Pulmonary artery endothelial cell (primary cell): Measurements from ENCODE around the gene F12. TPM values are rescaled to one million over a fixed set of nuclear protein-coding genes. Genes with fewer than 3 reads are reported as not detected.
"Not testable (repeated sequence)": the region's sequence is repeated elsewhere in the genome, so short reads cannot be mapped to it uniquely, and the experiment has no call there.

Experiments
- DNase-seq: peaks from one replicate; pipeline ENCODE4 v3.0.0-alpha.2; 2011; ENCODE audit warnings: low read depth, low spot score
- total RNA-seq: library from RNA; depleted of rRNA; stranded (reverse); fragments of >200 nt; gene quantifications from 2 replicates; pipeline ENCODE4 v1.2.3, GENCODE V29; 2014

F12 gene
- total RNA-seq, 1 donor from 2014 or later: 1.5 TPM

DNA sequence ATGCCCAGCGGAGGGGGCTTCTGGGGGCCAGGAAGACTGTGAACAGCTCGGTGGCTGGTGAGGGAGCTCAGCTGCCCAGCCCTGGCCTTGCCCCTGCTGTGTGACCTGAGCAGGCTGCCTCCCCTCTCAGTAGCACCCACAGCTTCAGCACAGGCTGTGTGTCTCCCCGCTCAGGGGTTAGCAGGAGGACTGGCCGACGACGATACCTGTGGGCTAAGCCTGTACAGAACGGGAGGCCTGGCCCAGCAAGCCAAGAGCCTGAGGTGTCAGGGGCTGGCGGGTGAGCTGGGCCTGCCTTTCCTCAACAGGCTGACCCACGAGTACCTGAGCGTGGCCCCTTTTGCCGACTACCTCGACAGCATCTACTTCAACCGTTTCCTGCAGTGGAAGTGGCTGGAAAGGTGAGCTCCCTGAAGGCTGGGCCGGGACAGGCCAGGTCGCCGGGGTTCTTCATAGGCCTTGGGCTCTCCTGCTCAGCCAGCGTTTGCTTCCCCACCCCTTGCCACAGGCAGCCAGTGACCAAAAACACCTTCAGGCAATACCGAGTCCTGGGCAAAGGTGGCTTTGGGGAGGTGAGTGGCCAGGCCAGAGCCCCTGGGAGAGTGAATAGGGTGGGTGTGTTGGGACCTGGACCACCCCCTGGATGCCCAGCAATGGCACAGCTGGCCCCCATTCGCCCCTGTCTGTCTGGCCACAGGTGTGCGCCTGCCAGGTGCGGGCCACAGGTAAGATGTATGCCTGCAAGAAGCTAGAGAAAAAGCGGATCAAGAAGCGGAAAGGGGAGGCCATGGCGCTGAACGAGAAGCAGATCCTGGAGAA, 23.7 kb upstream of the F12 start:
- DNase-seq: no peak

DNA sequence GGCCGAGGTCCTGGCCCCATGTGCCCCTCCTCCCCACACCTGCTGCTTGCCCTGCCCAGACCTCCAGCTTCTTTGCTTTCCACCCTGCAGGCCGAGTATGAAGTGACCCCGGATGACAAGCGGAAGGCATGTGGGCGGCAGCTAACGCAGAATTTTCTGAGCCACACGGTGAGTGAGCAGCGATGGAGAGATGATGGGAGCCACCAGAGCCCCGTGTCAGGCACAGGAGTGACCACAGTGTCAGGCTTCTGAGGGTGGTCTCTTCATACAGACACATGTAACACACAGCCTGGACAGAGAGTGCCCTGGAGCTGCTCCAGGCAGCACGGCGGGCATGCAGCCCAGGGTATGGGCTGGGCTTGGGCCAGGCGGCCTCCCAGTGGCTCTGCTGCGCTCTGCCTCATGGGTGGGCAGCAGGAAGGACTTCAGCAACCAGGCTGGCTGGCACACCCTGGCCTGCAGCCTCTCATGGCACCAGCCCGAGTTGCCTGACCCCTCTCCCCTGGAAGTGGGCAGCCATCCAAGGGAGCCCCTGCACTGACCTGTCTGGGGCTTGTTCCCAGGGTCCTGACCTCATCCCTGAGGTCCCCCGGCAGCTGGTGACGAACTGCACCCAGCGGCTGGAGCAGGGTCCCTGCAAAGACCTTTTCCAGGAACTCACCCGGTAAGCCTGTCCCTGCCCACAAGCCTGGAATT, 22.9 kb upstream of the F12 start:
- DNase-seq: no peak

DNA sequence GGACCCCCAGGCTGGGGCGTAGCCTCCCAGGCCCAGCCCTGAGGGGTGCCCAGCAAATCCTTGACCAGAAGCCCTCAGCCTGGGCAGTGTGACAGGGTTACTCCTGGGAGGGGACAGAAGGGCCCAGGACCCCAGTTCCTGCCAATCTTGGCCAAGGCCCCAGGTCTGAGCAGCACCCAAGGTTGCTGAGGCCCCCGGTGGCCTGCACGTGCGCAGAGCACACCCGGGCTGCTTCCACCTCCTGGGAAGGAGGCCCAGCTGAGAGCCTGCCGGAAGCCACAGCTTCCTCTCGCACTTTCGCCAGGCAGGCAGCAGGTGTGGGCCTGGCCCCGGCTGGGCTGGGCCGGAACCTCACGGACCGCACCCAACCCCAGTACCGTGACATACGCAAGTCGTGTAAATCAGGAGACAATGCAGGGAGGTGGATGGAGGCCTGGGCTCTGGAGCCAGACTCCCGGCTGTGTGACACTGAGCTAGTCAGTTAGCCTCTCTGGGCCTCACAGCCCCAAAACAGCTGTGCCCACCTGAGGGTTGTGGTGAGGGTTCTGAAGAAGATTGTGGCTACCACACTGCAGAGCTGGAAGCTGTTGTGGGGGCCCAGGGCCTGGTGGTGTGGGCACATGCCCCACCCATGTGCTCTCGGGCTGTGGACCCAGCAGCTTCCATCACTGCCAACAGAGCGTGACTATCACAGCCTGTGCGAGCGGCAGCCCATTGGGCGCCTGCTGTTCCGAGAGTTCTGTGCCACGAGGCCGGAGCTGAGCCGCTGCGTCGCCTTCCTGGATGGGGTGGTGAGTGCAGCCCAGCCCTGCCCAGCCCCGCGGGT, 22.2 kb upstream of the F12 start:
- DNase-seq: no peak

DNA sequence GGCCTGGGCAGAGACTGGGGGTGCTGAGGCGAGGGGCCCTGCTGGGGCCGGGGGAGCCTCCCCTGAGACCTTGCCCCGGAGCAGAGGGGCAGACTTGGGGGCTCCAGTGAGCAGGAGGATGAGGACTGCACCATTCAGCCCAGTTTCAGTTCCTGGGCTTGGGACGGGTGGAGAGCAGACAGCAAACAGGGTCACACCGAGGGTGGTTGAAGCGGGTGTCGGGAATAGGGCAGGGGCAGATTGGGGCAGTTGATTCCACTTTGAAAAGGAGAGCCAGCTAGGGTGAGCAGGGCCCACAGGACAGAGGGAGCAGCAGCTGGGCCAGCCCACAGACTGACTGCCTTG, 21.6 kb upstream of the F12 start:
- DNase-seq: no peak

DNA sequence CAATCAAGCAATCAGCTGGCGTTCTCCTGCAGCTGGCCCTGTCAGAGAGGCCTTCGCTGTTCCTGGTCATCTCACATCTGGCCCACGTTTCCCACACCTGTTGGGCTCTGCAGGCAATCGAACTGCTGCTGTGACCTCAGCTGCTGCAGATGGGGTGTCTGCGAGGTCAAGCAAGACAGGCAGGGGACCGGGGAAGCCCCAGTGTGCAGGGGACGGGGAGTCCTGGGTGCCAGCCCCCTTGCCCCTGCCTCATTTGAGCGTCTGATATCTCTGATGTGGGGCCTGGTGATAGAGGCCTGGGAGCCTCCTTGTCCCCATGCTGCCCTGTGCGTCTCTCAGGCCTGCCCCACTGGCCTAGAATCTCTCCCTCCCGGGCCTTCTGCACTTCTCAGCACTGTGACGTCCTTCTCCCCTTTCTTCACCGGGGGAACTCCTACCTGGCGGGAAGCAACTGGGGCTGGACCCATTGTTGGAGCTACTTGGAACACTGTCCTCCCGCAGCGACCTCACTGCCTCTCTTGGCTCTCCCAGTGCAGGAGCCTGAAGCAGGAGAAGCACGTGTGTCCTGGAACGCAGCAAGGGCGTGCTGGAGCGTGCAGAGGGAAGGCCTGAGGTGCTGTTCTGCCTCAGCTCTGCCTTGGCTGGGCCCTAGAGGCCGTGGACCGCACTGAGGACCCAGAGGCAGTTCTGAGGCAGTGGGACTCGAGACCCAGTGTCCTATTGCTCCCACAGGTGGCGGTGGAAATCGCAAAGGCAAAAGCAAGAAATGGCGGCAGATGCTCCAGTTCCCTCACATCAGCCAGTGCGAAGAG, 21.0 kb upstream of the F12 start:
- DNase-seq: no peak

DNA sequence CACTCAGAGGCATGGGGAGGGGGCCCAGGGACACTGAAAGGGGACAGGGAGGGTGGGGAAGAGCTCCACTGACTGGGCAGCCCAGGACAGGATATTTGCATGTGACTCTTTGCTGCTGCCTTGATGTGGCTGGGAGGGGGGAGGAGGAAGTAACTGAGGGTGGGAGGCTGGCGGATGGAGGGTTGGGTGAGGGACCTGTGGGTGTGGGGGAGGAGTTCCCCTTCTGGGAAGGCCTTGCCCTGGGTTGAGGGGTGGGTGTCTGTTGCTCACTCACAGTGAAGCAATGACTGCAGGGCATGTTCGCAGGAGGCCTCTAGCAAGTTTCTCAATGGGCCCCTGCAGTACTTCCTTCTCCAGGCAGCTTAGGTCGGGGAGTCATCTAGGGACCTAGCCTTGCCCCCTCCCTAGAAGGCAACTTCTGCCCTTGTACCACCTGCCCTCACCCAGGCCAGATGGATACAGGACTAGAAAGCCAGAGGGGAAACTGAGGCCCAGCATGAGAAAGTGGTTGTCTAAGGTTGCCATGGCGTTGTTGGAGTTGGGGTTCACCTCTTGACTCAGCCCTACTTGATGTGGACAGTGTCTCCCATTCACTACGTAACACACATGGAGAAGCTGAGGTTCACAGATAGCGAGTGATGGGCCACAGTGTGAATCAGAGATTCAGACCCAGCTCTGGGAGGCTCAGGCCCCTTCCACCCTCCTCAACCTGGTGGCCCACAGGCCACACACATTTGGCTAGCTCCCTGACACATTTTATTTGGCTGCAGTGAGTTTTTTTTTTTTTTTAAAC, 20.1 kb upstream of the F12 start:
- no peak for DNase-seq

DNA sequence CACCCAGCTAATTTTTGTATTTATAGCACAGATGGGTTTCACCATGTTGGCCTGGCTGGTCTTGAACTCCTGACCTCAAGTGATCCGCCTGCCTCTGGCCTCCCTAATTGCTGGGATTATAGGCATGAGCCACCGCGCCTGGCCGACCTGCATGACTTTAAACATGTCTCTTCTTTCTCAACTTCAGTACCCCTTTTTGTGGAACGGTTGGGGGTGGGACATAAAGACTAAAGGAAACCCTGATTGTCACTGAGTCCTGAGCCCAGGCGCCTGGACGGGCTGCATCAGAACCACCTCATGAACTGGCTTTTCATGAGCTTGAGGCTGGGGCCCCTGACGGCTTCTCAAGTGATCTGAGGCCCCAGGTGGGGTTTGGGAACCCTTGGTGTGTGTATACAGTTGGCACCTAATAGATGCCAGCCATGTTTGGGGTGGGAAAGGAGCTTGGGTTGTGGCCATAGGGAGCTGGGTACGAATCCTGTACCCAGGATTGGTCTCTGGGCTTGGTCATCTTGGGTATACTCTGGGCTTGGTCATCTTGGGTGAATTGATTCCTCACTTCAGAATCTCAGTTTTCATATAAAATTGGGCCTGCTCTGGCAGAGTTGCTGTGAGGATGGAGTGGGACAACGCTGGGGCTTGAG, 19.3 kb upstream of the F12 start:
- no peak for DNase-seq

DNA sequence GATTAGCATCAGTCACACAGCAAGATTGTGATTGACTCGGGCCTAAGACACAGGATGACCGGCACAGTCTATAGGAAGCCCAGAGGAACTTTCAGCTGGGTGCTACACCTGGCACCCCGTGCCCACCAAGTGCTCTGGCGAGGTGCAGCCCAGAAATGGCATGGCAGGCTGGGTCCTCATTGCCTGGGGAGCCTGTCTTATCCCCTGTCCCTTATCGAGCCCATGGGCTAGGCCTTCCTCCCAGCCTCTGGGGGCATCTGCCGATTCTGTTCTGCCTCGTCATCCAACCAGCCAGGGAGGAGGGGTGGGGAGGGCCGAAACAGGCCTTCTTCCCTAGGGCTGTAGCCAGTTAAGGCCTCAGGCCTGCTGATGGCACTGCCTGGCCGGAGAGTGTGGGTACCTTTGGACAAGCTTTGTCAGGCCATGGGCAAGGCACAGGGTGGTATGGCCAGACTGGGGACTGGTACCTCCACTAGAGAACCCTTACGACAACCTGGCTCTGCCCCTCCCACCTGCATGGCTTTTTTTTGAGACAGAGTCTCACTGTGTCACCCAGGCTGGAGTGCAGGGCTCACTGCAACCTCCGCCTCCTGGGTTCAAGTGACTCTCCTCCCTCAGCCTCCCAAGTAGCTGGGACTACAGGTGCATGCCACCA, 18.7 kb upstream of the F12 start:
- DNase-seq: no peak

DNA sequence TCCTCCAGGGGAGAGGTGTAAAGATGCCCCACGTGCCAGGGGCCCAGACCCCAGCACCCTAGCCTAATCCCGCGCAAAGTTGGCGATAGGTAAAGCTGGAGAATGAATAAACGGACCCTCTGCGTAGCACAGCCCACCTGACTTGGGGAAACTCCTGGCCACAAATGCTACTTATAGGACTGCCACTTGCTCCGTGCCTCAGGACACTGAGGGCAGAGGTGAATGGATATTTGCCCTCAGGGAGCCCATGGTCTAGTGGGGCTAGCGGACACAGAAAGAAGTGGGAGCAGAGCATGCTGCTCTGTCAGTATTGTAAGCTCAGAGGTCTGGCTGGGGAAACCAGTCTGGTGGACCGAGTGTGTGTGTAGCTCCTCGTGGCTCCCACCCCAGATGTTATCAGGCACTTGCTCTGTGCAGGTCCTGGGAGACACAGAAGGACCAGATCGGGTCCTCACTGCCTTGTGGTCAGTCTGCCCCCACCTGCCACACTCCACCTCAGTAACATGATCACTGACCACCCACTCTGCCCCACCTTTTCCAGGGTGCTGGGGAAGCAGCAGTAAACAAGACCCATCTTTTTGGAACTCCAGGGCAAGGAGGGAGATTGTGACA, 18.0 kb upstream of the F12 start:
- DNase-seq: no peak

DNA sequence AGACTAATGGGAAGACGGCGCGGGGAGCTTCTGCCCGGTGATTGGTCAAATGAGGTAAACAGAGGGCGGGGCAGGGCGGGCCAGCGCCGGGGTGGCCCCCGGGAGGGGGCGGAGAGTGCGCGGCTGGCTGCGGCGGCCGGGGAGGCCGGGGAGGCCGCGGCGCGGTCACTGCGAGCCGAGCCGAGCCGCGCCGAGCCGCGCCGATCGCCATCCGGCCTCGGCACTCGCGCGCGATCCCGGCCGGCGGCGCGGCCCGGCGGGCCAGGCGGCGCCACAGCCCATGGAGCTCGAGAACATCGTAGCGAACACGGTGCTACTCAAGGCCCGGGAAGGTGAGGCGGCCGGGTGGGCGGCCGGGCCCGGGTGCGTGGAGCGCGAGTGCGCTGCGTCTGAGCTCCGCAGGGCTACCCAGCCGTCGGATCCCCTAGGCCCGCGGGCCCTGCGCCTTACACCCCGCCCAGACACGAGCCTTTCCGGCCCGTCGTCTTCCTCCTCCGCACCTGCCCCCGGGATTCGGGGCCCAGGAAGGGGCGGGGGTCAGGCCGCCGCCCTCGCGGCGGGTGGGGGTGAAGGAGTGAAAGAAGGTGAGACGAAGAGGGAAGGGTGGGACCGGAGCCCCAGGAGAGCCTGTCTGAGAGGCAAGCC, 17.3 kb upstream of the F12 start, which contains the start of gene GRK6:
Gene GRK6 (plus strand): TSS at position 111 of the 645 bp plus-strand sequence. CDS start 170 bp downstream, at position 281.
- no peak for DNase-seq

DNA sequence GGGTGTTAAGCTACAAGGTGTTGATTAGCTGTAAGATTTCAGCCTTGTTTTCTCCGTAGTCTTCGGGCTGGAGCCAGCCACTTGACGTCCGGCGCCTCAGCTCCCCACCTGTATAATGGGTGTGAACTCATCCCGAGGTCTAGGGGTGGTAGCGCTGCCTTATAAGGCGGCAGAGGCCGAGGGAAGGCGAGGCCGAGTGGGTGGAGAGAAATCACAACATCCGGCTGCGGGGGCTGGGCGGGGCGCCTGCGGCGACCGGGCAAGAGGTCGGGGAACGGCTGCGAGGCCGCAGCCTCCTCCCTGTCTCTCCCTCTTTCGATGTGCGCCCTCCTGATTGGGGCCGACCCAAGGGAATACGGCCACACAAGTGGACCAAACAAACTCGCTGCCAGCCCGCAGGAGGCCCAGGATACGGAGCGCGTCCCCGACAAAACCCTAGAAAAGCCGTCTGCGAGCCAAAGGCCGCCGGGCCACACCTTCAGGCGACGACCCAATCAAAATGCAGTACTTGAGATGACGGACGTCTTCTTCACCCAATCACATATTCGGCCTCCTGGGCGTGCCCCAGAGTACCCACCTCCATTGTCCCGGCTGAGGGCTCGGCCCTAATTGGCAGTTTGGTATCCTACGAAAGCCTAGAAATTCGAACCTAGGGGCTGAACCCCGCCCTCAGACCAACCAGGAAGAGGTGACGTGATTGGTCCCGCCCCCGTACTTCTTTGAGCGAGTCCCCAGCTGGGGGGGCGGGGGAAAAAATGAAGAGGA, 16.6 kb upstream of the F12 start:
- peak; percentile 100 for DNase-seq

DNA sequence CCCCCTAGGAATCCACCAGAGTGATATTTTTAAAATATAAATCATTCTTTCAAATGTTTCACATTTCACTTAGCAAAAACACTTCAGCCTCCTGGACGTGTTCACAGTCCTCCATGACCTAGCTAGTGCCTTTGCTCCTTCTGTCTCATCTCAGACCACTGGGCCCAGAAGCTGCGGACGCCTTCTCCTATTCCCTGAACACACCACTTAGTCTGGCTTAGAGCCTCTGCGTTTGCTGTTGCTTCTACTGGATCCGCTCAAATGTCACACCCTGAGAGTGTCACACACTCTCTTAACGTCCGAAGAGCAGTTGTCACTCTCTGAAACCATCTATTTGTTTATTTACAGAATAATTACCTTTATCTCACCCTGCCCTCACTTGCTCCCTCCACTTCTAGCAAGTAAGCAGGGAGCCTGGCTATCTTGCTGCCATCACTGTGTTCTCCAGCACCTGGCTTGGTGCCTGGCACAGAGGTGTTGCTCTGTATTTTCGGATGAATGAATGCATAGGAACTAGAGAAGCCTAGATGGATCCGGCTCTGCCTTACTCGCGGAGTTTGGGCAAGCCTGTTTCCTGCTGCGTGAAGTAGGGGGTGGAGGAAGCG, 15.9 kb upstream of the F12 start:
- DNase-seq: no peak

DNA sequence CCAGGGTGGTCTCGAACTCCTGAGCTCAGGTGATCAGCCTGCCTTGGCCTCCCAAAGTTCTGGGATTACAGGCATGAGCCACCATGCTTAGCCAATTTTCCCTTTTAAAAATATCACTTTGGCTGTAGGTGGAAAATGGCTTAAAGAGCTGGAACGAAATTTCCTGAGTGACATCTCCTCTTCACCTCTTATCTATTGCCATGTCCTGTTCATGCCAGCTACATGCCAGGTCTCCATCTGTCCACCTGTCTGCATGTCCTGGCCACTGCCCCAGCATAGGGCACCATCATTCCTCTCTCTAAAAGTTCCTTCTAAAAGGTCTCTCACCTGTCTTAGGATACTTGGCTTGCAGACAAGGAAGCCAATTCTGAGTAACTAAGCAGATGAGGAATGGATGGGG, 14.3 kb upstream of the F12 start:
- DNase-seq: no peak

DNA sequence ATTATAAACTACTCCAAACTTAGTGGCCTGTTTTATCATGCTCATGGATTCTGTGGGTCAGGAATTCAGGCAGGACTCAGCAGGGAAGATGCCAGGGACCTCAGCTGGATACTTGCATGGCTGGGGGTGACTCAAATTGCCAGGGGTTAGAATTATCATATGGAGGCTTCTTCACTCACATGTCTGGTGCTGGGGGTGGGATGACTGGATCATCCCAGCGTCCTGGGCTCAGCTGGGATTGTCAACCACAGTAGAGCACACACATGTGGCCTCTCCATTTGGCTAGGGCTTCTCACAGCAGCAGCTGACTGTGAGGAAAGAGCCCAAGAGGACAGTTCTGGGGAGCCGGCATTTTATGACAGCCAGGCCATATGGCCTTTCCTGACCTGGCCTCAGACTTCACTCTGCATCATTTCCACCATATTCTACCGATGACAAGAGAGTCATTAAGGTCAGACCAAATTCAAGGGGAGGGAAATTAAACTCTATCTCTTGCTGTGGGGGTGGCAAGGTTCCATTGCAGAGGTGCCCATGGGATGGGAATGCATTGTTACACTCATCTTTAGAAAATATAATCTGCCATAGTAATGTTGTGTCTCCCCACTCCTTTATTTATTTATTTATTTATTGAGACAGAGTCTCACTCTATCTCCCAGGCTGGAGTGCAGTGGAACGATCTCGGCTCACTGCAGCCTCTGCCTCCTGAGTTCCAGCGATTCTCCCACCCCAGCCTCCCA, 11.9 kb upstream of the F12 start:
- no peak for DNase-seq

DNA sequence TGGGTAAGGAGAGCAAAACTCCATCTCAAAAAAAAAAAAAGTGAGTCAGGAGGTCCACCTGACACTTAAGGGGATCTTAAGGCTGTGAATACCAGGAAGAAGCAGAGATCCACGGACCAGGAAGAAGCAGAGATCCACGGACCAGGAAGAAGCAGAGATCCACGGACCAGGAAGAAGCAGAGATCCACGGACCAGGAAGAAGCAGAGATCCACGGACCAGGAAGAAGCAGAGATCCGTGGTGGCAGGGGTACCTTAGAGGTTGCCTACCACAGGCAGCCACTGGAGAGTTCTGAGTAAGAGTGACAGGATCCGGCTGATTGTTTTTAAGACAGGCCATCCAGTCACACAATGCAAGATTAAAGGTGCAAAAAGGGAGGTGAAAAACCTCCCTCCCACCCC, 11.1 kb upstream of the F12 start:
- DNase-seq: not testable (repeated sequence)

DNA sequence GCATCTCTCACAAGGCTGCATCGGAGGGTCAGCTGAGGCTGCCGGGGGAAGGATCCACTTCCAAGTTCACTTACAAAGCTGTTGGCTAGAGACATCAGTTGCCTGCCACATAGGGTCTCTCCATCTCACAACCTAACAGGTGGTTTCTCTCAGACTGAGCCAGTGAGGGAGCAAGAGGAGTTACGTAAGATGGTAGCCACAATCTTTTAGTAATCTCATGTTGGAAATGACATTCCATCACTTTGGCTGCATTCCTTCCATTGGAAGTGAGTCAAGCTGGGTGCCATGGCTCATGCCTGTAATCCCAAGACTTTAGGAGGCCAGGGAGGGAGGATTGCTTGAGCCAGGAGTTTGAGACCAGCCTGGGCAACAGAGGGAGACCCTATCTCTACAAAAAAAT, 9.7 kb upstream of the F12 start:
- no peak for DNase-seq

DNA sequence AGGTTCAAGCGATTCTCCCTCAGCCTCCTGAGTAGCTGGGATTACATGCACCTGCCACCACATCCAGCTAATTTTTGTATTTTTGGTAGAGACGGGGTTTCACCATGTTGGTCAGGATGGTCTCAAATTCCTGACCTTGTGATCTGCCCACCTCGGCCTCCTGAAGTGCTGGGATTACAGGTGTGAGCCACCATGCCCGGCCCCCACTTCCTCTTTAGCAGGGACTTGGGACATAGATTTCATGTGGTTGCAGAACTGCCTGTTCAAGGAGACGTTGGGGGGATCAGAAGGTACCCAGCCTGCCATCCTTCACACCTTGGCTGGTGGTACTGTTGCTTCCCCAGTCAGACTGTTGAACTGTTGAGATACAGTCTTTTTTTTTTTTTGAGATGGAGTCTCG, 7.7 kb upstream of the F12 start:
- DNase-seq: not testable (repeated sequence)
